ENCODE data around the gene TPI1. TPM values are rescaled to one million over a fixed set of nuclear protein-coding genes. Genes with fewer than 3 reads are reported as not detected.
"Not testable (repeated sequence)": the region's sequence is repeated elsewhere in the genome, so short reads cannot be mapped to it uniquely, and the experiment has no call there.

Gene TPI1
- total and polyA plus RNA-seq, 3 donors from 2014 or later, result 347 to 544 (median 356) TPM

DNA sequence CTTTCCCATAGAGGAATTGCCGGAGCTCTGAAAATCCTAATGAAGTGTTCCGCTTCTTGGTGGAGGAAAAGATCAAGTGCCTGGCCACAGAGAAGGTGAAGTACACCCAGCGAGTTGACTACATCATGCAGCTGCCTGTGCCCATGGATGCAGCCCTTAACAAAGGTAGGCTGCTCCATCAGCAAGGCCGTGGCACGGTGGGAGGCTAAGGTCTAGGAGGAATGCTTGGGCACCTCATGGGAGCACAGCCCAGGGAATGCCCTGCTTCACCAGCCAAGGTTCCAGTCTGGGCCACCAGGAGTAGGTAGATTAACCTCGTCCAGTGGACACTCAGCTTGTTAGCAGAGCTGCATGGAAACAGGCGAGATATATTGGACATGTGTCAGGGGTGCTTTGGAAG lies 6.4 kb upstream of the TPI1 start:
- H3K36me3 ChIP-seq (ENCODE audit: low read depth, missing control alignments), result no peaks in the 10 kb centered on the region

DNA sequence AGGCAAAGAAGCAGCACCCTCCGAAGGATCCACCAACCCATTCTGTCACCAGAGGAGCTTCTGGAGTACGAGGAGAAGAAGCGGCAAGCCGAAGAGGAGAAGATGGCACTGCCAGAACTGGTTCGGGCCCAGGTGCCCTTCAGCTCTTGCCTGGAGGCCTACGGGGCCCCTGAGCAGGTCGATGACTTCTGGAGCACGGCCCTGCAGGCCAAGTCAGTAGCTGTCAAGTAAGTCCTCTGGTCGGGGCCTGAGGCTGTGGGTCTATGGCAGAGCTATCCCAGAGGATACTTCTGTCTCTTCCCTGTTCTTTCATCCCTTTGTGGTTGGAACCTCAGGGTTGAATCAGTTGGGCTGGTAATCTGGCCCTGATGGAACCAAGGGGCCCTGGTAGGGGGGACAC lies 5.9 kb upstream of the TPI1 start:
- H3K4me3 ChIP-seq, result no peak overlapping the region
- TF ChIP-seq, protein P1, sequence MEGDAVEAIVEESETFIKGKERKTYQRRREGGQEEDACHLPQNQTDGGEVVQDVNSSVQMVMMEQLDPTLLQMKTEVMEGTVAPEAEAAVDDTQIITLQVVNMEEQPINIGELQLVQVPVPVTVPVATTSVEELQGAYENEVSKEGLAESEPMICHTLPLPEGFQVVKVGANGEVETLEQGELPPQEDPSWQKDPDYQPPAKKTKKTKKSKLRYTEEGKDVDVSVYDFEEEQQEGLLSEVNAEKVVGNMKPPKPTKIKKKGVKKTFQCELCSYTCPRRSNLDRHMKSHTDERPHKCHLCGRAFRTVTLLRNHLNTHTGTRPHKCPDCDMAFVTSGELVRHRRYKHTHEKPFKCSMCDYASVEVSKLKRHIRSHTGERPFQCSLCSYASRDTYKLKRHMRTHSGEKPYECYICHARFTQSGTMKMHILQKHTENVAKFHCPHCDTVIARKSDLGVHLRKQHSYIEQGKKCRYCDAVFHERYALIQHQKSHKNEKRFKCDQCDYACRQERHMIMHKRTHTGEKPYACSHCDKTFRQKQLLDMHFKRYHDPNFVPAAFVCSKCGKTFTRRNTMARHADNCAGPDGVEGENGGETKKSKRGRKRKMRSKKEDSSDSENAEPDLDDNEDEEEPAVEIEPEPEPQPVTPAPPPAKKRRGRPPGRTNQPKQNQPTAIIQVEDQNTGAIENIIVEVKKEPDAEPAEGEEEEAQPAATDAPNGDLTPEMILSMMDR (IDR thresholded peaks at IDR 0.05), result no peak
- H3K36me3 ChIP-seq (ENCODE audit: low read depth, missing control alignments), result no peaks in the 10 kb centered on the region
- no peaks in the 10 kb centered on the region for H3K27me3 ChIP-seq
- H3K4me1 ChIP-seq, result no peaks in the 10 kb centered on the region
- no peak for DNase-seq
- intact Hi-C loops (cut with DNase I; ENCODE audit: low total_unique reads), result no loop called here
- no peaks in the 10 kb centered on the region for H3K9me3 ChIP-seq
- H3K27ac ChIP-seq, result no peak overlapping the region
- WGBS, 2 donors, result 93 to 95% methylated on average over 7 to 9 of the region's 9 CpGs

More for the DNA sequence above, 6.4 kb upstream of the TPI1 start:
- H3K27me3 ChIP-seq, result no peaks in the 10 kb centered on the region
- no peak overlapping the region for H3K27ac ChIP-seq
- no peaks in the 10 kb centered on the region for H3K4me1 ChIP-seq
- no peak for DNase-seq
- 92 to 98% methylated on average over 7 of the region's 7 CpGs for WGBS, 2 donors
- no peaks in the 10 kb centered on the region for H3K9me3 ChIP-seq
- intact Hi-C loops (cut with DNase I; ENCODE audit: low total_unique reads), result no loop called here
- TF ChIP-seq, protein P1 (IDR thresholded peaks at IDR 0.05), result no peak
- no peak for TF ChIP-seq POLR2A (IDR thresholded peaks at IDR 0.05)
- H3K4me3 ChIP-seq, result no peak overlapping the region

DNA sequence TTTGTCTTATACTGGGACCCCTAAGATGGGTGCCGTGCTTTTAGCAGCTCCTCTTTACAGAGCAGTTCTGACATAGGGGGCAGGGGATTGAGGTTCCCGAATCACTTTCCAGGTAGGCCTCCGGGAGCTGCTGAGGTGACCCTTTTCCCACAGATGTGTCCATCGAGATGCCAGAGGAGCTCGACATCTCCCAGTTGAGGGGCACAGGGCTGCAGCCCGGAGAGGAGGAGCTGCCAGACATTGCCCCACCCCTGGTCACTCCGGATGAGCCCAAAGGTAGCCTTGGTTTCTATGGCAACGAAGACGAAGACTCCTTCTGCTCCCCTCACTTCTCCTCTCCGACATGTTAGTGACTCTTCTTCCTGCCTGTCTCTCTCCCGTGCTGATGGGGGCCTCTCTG lies 4.3 kb upstream of the TPI1 start:
- H3K4me1 ChIP-seq, result peaks cover 6% of the 10 kb centered on the region
- H3K36me3 ChIP-seq (ENCODE audit: low read depth, missing control alignments), result no peaks in the 10 kb centered on the region
- H3K9me3 ChIP-seq, result no peaks in the 10 kb centered on the region
- no peak overlapping the region for H3K27ac ChIP-seq
- TF ChIP-seq, protein P1 (IDR thresholded peaks at IDR 0.05), result no peak
- no peak for TF ChIP-seq POLR2A (IDR thresholded peaks at IDR 0.05)
- H3K4me3 ChIP-seq, result no peak overlapping the region
- WGBS, 2 donors, result 89% methylated on average over 11 of the region's 11 CpGs
- intact Hi-C loops (cut with DNase I; ENCODE audit: low total_unique reads), result no loop called here
- H3K27me3 ChIP-seq, result no peaks in the 10 kb centered on the region
- DNase-seq, result no peak

DNA sequence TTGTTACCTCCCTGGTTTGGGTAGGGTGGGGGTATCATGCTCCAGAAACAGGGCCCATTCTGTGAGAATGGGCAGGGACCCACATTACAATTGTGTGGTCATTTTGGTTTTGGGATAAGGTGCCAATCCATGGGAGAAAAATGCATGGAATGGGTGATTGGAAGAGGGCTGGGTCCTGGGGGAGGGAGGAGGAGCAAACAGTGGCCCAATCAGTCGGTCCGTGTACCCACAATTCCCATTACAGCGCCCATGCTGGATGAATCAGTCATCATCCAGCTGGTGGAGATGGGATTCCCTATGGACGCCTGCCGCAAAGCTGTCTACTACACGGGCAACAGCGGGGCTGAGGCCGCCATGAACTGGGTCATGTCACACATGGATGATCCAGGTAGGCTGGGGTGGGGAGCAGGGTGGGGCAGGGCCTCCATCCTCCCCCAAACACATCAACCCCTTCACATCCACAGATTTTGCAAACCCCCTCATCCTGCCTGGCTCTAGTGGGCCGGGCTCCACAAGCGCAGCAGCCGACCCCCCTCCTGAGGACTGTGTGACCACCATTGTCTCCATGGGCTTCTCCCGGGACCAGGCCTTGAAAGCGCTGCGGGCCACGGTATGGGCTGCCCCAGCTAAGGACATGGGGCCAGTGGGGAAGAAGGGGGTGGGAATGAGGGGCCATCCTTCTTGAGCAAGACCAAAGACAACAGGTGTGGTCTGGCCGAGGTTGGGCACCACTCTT lies 3.6 kb upstream of the TPI1 start:
- intact Hi-C loops (cut with DNase I; ENCODE audit: low total_unique reads), result no loop called here
- no peak for TF ChIP-seq POLR2A (IDR thresholded peaks at IDR 0.05)
- TF ChIP-seq, protein P1 (IDR thresholded peaks at IDR 0.05), result no peak
- H3K27ac ChIP-seq, result no peak overlapping the region
- H3K4me1 ChIP-seq, result peaks cover 11% of the 10 kb centered on the region
- no peak overlapping the region for H3K4me3 ChIP-seq
- H3K9me3 ChIP-seq, result no peaks in the 10 kb centered on the region
- H3K36me3 ChIP-seq (ENCODE audit: low read depth, missing control alignments), result no peaks in the 10 kb centered on the region
- H3K27me3 ChIP-seq, result no peaks in the 10 kb centered on the region
- DNase-seq, result no peak
- 94 to 97% methylated on average over 10 to 16 of the region's 16 CpGs for WGBS, 2 donors

DNA sequence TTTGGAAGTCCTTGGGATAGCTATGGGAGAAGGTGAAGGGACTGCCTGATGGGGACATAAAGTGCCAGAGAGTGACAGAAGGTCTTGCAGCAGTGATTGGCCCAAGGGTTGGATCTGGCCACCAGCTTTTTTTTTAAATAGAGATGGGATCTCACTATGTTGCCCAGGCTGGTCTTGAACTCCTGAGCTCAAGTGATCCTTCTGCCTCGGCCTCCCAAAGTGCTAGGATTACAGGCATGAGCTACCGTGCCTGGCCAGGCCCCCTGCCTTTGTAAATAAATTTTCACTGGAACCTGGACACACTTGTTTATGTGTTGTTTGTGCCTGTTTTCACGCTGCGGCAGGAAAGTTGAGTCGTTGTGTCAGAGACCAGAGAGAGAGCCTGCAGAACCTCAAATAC lies 2.0 kb upstream of the TPI1 start:
- H3K27ac ChIP-seq; intact Hi-C loops (cut with DNase I; ENCODE audit: low total_unique reads); H3K36me3 ChIP-seq (ENCODE audit: low read depth, missing control alignments); H3K9me3 ChIP-seq; H3K27me3 ChIP-seq; H3K4me3 ChIP-seq; DNase-seq: not testable (repeated sequence)
- peaks cover 22% of the 10 kb centered on the region for H3K4me1 ChIP-seq
- 91 to 96% methylated on average over 5 of the region's 5 CpGs for WGBS, 2 donors
